Adipose tissue (tissue), 3 donors: ENCODE results near the gene BRINP1. TPM values are rescaled to one million over a fixed set of nuclear protein-coding genes. Genes with fewer than 3 reads are reported as not detected.

Source experiments
- H3K27ac ChIP-seq: one replicate; pipeline ENCODE4 v1.5.1; 2013; ENCODE audit warnings: low read depth, low read length
- WGBS, 3 donors: extraction: QIAGEN DNeasy Blood & Tissue Kit; methylation state at CpG; one replicate each; pipeline ENCODE4 v1.1.7; 2013; 5-methylcytosine and 5-hydroxymethylcytosine counted together
- polyA plus RNA-seq, 3 donors: library from polyadenylated mRNA; stranded (reverse); fragments of 200-250 nt; gene quantifications; one replicate each; pipeline ENCODE4 v1.2.3, GENCODE V29; 2013
- donor health status: healthy with polysubstance abuse.
- donor health status: Bipolar disorder and iron deficiency.
- donor health status: healthy.

Gene BRINP1
- polyA plus RNA-seq, 3 donors = not detected

DNA sequence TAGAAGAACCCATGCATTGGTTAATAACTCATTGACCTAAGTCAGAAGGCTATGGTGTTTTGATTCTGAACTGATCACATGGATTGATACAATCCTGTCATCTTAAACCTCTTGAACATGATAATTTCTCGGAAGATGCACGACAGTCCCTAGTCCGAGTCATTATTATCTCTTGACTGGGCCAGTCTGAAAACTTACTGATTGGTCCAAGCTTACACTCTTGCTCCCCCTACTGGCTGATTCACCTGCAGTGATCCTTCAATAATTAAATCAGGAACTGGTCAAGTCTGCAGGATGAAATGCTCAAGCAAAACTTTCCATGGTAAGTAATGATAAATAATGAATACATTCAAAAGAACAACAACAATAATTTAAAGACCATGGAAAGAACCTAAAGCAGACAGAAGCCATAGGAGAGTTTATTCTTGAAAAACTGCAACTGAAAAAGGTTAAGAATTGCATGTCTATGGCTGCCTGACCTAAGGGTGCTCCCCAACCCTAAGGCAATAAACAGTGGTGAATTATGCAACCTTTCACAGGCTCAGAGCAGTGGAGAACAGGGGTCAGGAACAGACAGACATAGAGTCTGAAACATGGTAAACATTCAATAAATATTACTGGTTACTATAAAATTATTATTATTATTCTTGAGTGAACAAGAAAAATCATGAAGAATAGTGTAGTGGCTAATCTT, 79.3 kb downstream of the BRINP1 start:
- 20 to 24% (median 22%) methylated on average over 3 of the region's 3 CpGs for WGBS, 3 donors
- no peak overlapping the region for H3K27ac ChIP-seq

DNA sequence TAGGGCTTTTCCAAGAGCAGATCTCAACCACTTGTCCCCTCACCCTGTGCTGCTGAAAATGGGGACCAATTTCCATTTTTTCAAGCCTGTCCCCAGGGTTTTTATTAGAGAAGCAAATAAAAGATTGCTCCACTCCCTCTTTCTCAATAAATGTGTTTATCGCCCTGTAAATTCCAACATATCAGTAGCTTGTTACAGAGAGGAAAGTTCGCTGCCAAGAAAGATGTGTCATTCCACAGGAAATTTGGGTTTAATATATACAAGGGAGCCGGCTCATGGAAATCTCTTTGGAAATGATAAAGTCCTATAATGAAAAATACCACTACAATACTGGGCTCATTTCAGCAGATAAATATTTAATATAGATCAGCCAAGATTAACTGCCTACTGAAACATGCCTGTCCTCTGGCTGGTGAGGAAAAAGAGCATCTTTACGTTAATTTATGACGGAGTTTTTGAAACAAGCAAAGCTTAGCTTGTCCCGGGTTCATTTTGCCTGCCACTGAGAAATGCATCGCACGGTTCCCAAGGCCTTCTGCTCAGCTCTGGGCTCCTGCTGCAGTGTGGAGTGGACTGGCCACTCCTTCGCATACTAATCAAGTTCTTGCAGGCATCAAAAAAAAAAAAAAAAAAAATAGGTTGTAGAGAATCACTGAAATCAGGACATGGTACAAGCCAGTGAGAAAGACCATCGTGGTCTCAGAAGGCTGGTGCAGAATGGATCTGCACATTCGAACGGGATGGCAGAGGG, 84.5 kb downstream of the BRINP1 start:
- 75 to 79% (median 77%) methylated on average over 12 of the region's 12 CpGs for WGBS, 3 donors
- no peak overlapping the region for H3K27ac ChIP-seq

DNA sequence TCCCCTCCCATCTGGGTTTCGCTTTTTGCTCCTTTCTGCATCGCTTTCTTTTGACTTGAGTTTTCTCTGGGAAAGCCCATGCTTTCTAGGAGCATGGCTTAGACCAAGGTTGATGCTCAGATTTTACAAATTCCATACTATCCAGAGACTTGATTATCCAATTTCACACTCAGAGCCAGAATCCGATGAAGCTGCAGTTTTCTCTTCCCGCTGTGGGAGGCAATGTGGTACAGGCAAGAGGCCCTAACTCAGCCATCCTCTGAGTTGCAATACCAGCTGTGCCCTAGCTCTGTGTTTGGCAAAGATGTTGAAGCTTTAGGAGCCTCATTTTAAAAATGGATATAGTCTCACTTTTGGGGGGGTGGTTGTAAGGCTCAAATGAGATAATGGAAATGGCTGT, 85.1 kb downstream of the BRINP1 start:
- 59 to 63% (median 61%) methylated on average over 4 of the region's 4 CpGs for WGBS, 3 donors

DNA sequence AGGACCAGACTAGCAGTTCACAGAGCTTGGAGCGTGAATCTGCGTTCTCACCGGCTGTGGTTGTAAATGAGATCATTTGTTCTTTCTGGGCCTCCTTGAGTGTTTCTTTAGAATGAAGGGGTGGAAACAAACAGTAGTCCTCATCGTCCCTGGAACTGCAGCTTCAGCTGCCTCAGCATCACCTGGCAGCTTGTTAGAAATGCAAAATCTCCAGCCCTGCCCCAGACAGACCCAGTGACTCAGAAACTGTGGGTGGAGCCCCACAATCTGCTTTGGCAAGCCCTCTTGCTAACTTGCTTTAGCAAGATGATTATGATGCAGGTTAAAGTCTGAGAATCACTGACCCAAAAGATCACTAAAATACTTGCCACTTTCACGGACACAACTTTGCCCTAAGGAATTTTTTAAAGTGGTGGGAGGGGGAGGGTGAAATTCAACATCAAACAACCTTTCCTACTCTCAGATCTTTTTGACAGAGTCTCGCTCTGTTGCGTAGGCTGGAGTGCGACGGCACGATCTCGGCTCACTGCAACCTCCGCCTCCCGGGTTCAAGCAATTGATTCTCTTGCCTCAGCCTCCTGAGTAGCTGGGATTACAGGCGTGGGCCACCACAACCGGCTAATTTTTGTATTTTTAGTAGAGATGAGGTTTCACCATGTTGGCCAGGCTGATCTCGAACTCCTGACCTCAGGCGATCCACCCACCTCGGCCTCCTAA, 86.0 kb downstream of the BRINP1 start:
- 39 to 51% (median 50%) methylated on average over 18 of the region's 18 CpGs for WGBS, 3 donors
- no peak overlapping the region for H3K27ac ChIP-seq

More for the DNA sequence above, 85.1 kb downstream of the BRINP1 start:
- H3K27ac ChIP-seq = no peak overlapping the region

DNA sequence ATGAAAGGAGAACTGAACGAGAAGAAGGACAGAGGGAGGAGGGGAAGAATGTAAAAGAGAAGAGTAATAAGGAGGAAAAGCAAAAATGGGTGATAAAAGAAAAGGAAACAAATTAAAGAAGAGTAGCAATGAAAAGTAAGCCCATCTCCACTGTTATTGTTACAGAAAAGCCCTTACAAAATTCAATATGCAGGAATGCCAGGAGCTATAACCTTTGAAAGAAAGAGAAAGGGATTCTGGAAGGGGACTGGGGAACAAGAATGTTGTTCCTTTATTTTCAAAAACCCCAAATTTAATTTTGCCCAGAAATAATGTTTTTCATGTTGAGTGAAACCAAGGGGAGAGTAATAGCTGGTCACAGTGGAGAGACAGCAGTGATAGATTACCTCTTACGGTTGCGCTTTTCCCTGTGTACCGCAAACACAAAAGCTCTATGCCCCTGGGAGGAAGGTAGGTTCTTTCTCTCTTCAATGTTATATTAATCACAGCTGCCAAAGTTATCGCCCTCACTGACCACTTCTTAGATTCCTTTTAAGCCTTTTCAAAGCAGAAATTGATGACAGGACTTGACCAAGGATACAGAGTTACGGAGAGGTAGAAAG, 86.7 kb downstream of the BRINP1 start:
- 23 to 40% (median 35%) methylated on average over 6 of the region's 6 CpGs for WGBS, 3 donors
- H3K27ac ChIP-seq = no peak overlapping the region

DNA sequence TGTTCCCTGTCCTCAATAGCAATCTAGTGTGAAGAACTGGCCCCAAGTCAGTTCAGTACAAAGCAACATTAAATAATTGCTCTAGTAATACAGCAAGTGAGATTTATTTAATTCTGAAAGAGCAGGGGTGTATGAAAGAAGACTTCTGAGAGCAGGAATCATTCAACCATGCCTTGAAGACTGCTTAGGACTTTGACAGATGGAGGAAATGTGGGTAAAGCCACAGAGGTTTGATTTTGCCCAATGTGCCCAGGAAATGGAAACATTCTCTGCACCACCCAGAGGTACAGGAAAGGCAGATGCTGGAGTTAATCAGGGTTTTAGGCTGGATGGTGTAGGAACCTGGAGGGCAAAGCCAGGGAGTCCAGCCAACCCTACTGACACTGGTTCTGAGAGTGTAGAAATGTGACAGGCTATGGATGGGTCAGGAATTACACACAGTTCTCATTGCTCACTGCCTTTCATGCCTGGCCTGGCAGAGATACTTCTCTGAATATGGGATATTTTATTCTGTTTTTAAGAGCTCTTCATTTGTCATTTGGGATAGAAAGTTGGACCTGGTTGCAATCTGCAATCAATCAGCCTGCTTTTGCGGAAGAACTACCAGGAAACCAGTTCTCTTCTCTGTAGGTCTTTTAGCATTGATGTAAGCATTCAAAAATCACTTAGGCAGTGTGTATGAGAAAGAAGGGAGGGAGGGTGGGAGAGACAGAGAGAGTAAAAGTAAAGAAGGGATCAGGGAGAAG, 88.3 kb downstream of the BRINP1 start:
- WGBS, 3 donors = 74 to 80% (median 79%) methylated on average over 1 of the region's 1 CpG
- H3K27ac ChIP-seq = no peak overlapping the region

DNA sequence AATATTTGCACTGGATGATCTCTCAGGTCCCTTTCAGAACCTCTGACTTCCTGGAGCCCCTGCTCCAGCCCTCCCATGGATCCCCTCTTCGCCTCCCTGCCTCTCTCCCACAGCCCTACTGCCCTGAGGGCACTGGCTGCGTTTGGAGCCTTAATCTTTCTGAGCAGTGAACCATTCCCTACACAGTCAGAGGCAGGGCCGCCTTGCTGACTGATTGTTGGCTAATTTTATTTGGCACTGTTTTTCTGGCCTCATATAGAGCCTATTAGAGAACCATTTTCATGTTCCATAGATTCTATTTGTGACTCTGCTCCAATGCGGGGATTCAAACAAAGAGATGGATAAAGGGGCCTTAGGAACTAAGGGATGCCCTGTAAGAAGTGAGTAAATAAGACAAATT, 91.1 kb downstream of the BRINP1 start:
- no peak overlapping the region for H3K27ac ChIP-seq
- 65 to 73% (median 66%) methylated on average over 4 of the region's 4 CpGs for WGBS, 3 donors

DNA sequence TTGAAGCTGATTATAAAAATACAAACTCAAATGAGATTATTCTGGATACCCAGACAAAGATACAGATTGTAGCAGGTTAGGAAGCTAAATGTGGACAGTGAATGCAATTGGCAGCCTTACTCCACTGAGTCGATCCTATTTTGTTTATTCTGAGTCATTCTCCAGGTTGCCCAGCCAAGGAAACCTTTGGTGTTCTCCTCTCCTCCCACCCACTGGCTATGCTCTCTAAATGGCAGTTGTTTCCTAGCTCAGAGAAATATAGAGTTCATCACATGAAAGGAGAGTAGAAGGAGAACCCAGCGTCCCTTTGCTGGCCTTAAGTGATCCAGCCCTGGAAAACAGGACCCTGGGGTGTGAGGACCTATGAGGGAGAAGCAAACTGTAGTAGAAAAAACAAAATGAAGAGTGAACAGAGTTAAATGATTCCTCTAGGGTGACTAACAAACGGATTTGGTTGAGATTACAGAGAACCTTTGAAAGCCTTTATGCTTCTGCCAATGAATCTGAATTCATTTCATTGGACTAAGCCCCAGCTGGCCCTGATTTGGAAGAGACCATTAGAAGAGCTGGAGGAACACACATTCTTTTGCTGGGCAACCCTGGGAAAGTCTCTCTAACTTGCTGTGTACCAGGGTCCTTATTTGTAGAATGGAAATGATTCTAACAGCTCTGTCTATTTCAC, 95.1 kb downstream of the BRINP1 start:
- 37 to 48% (median 44%) methylated on average over 3 of the region's 3 CpGs for WGBS, 3 donors
- H3K27ac ChIP-seq = no peak overlapping the region

DNA sequence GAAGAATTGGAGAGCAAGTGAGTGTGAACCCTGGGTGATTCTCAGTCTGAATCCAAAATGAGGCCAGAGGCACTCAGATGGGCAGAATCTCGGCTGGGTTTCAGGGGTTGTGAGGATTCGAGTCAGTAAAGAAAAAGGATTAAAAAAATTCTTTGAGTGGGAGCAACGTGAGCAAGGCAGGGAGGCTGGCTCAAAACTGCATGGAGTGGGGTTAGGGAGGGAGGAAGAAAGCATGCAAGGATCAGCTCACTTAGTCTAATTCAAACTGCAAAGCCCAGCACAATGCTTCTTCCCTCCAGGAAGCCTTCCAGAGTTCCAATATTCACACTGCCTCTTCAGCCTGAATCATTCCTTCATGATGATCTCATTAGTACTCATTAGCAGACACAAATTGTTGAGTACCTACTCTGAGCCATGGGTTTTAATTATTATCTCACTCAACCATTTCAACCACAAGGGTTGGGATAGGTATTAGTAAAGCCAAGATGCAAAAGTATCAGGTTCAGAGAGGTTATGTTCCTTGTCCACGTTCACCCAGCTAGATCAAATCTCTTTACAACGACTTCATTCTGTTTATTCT, 95.8 kb downstream of the BRINP1 start:
- WGBS, 3 donors = 35 to 59% (median 54%) methylated on average over 5 of the region's 5 CpGs
- no peak overlapping the region for H3K27ac ChIP-seq

DNA sequence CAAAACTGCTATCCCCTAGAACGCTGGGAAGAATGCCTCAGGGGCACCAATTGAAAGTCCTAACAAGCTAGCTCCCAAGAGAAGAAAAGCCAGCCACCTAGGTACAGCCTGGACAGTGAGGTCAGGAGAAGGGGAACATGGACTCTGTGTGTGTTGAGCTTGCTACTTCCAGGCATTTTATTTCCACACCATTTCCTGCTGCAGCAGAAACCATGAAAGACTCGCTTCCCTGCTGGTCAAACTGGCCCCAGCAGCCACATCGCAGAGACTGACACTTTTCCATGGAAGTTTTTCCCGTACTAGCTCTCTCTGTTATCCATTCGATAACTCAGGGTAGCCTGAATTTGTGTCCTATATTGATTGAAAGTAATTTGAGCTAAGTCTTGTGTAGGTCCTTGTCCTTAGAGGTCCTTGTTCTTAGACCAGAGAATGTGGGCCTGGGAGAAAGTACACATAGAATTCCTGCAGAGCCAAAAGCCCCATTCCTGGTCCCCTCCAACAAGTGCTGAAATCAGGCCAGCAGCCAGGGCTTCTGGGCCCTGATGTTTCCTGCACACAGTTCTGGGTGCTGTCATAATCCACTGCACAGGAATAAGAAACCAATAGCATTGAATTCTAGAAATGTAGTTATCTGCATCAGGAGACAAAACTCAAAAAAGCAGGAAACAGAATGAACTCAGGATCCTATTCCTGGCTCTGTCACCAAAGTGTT, 96.6 kb downstream of the BRINP1 start:
- no peak overlapping the region for H3K27ac ChIP-seq
- WGBS, 3 donors = 45 to 56% (median 54%) methylated on average over 5 of the region's 5 CpGs

DNA sequence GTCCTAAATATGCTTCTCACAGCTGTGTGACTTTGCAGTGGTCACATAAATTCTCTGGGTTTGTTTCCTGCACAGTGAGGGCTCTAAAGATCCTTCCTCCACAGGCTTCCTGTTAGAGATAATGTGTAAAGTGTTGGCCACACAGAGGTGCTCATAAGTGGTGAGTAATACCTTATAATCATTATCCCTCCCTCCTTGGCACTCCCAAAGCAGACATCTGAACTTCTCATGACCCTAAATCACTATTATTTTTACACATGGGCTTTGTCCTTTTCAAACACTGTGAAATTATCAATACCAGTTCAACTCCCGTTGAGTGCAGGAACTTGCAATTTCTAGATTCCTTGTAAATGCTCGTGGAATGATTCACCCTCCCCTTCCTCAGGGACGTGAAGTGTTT, 100.2 kb downstream of the BRINP1 start:
- no peak overlapping the region for H3K27ac ChIP-seq
- WGBS, 3 donors = 13 to 35% (median 28%) methylated on average over 3 of the region's 3 CpGs

DNA sequence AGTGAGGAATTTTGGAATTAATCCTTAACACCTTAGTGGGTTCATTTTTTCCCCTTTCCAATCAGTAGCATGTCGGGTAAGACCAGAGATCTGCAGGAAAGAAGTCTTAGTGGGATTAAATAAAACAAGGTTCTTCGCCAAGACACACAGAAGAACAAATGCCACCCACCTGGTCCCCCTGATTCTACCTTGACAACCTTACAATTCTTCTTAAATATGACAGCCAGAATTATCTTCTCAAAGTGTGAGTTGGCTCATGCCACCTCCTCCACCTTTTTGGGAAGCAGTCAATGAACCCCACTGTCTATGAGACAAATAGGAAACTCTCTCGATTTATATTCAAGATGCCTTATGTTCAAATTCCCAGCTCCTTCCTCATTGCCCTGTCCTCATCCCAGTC, 105.1 kb downstream of the BRINP1 start:
- 80 to 85% (median 83%) methylated on average over 3 of the region's 3 CpGs for WGBS, 3 donors
- H3K27ac ChIP-seq = no peak overlapping the region

DNA sequence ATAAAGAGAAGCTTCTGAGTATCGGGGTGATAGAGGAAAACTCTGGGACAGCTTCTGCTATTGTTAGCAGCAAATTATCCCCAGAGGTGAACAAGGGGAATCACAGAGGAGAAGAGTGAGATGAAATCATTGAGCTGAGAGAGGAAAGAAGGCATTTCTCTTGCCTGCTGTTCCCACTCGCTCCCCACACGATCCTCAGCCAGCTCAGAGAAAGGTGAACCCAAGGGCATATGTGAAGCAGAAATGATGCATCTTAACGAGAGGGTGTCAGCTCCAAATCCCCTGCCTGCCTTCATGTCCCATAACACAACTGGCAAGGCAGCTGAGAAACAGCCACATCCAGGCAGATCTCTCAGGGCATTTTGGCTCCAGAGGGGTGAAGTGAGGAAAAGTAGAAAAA, 111.6 kb downstream of the BRINP1 start:
- WGBS, 3 donors = 47 to 60% (median 52%) methylated on average over 4 of the region's 4 CpGs

DNA sequence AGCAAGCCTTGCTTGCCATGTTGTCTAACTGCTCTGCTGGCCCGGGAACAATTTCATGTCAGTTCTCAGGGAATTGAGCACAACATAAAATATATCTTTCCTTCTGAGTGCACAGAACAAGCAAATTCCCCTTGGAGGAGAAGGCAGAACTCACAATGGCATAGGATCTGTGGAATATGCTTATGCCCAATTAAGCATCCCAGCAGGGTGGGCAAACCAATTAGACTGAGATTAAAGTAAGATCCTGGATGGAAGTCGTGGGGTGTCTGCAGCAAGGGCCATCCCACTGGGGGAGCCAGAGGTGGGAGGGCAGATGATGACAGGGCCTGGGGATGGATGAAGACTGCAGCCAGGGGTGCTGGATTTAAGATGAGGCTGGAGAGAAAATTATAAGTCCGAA, 114.1 kb downstream of the BRINP1 start:
- 60 to 64% (median 62%) methylated on average over 3 of the region's 3 CpGs for WGBS, 3 donors

More for the DNA sequence above, 111.6 kb downstream of the BRINP1 start:
- no peak overlapping the region for H3K27ac ChIP-seq

DNA sequence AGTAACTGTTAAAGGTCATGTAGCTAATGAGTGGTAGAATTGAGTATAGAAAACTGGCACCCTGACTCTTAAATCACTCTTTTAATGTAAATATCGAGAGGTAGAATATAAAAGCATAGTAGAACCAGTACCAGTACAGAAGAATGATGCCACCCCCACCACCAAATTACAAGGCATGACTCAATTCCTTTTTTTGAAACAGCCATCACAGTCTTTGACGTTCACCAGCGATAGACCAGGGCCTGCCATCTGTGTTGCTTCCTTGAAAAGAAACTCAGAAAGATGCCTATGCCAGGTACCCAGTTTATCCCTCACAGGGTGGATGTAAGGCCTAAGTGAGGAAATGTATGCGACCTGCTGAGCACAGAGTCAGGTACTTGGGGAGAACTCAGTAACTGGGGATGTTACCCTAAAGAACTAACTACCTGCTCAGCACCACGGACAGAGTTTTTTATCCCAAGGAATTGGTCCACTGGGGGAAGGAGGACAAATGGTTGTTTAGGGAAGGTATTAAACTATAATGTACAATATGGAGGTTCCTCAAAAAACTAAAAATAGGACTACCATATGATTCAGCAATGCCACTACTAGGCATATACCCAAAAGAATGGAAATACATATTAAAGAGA, 116.5 kb downstream of the BRINP1 start:
- WGBS, 3 donors = 83 to 89% (median 89%) methylated on average over 5 of the region's 5 CpGs

More for the DNA sequence above, 114.1 kb downstream of the BRINP1 start:
- no peak overlapping the region for H3K27ac ChIP-seq

DNA sequence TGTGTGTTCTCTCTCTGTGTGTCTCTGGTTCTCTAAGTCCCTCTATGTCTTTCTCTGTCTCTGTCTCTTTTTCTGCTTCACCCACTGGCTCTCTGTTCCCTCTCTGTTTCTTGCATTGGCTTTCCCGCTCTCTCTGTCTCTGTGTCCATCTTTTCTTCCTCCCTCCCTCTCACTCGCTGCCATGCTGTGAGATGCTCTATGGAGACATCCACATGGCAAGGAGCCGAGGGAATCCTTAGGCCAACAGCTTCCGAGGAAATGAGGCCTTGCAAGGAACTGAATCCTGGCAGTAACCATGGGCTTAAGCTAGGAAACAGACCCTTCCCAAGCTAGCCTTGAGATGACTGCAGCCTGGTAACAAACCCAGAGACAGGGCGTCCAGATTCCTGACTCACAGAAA, 117.3 kb downstream of the BRINP1 start:
- 62 to 69% (median 67%) methylated on average over 5 of the region's 5 CpGs for whole genome bisulfite sequencing, 3 donors

More for the DNA sequence above, 116.5 kb downstream of the BRINP1 start:
- H3K27ac ChIP-seq = no peak overlapping the region

More for the DNA sequence above, 117.3 kb downstream of the BRINP1 start:
- no peak overlapping the region for H3K27ac ChIP-seq
